Measurements from ENCODE around the gene CTRB1.

- TF ChIP-seq CTCF (IDR thresholded peaks at IDR 0.05) (no peak), POLR2A (IDR thresholded peaks at IDR 0.05) (no peak)
Observed at GRCh38 chr16:75237398-75238131, 18.8 kb downstream of the CTRB1 start.
